Mesenchymal stem cell (in vitro differentiated cells and primary cell): ENCODE measurements around the gene CATSPERZ.

ENCODE experiments used
- DNase-seq: peaks from one replicate; pipeline ENCODE4 v3.0.0-alpha.2; 2013
- H2AFZ ChIP-seq: one replicate; pipeline ENCODE4 v1.6.1; 2013; ENCODE audit warnings: low read depth, mild to moderate bottlenecking, control low read depth, inconsistent platforms, low read length, moderate library complexity
- H2AK5ac ChIP-seq: 2 replicates; pipeline ENCODE4 v1.6.1; 2013; ENCODE audit warnings: low read length, moderate library complexity, mild to moderate bottlenecking, inconsistent platforms; ENCODE audit not compliant: severe bottlenecking
- H2BK120ac ChIP-seq: one replicate; pipeline ENCODE4 v1.6.1; 2013; ENCODE audit warnings: low read depth, mild to moderate bottlenecking, inconsistent platforms, low read length, moderate library complexity
- H2BK12ac ChIP-seq, 2 experiments: one replicate each; pipeline ENCODE4 v1.6.1; 2013; ENCODE audit warnings: inconsistent platforms in 2 of 2, low read length in 2 of 2, mild to moderate bottlenecking in 2 of 2, moderate library complexity in 2 of 2, control low read depth in 1 of 2
- H2BK15ac ChIP-seq: one replicate; pipeline ENCODE4 v1.6.1; 2013; ENCODE audit warnings: mild to moderate bottlenecking, low read depth, inconsistent platforms; ENCODE audit not compliant: poor library complexity, severe bottlenecking
- H2BK5ac ChIP-seq: 2 replicates; pipeline ENCODE4 v1.6.1; 2013; ENCODE audit warnings: low read depth, mild to moderate bottlenecking, low read length, control low read depth, inconsistent platforms; ENCODE audit not compliant: poor library complexity, severe bottlenecking
- H3K14ac ChIP-seq, 2 experiments: one replicate each; pipeline ENCODE4 v1.6.1; 2013; ENCODE audit warnings: inconsistent platforms in 2 of 2, low read length in 2 of 2, control low read depth in 1 of 2, mild to moderate bottlenecking in 1 of 2, moderate library complexity in 1 of 2
- H3K18ac ChIP-seq, 2 experiments: one replicate each; pipeline ENCODE4 v1.6.1; 2013; ENCODE audit warnings: inconsistent platforms in 2 of 2, low read length in 2 of 2, control low read depth in 1 of 2, low read depth in 1 of 2, mild to moderate bottlenecking in 1 of 2
- H3K23ac ChIP-seq, 2 experiments: one replicate each; pipeline ENCODE4 v1.6.1; 2013; ENCODE audit warnings: inconsistent platforms in 2 of 2, low read length in 2 of 2, mild to moderate bottlenecking in 2 of 2, moderate library complexity in 2 of 2, control low read depth in 1 of 2
- H3K27ac ChIP-seq: 2 replicates; pipeline ENCODE4 v1.5.1; 2013; ENCODE audit warnings: mild to moderate bottlenecking, moderate library complexity, low read length, control low read depth, inconsistent platforms; ENCODE audit not compliant: poor library complexity, severe bottlenecking
- H3K27me3 ChIP-seq, 2 experiments: 2 replicates each; pipeline versions ENCODE4 v1.6.1 to v1.7.0; 2013; ENCODE audit warnings: low read length in 2 of 2, mild to moderate bottlenecking in 2 of 2, moderate library complexity in 2 of 2, control low read depth in 1 of 2, inconsistent platforms in 1 of 2; ENCODE audit not compliant: control insufficient read depth in 1 of 2, insufficient read depth in 1 of 2
- H3K36me3 ChIP-seq, 2 experiments: 2 replicates each; pipeline versions ENCODE4 v1.6.1 to v1.7.0; 2013; ENCODE audit warnings: low read length in 2 of 2, control low read depth in 1 of 2, inconsistent platforms in 1 of 2, low read depth in 1 of 2, mild to moderate bottlenecking in 1 of 2; ENCODE audit not compliant: insufficient read depth in 2 of 2, control insufficient read depth in 1 of 2
- H3K4ac ChIP-seq, 2 experiments: one replicate each; pipeline ENCODE4 v1.6.1; 2013; ENCODE audit warnings: inconsistent platforms in 2 of 2, low read length in 2 of 2, mild to moderate bottlenecking in 2 of 2, moderate library complexity in 2 of 2, control low read depth in 1 of 2, low read depth in 1 of 2
- H3K4me1 ChIP-seq: 2 replicates; pipeline ENCODE4 v1.6.1; 2013; ENCODE audit warnings: low read depth, low read length, control low read depth; ENCODE audit not compliant: control insufficient read depth, insufficient read depth
- H3K4me2 ChIP-seq: 2 replicates; pipeline ENCODE4 v1.6.1; 2013; ENCODE audit warnings: low read length, mild to moderate bottlenecking, inconsistent platforms; ENCODE audit not compliant: poor library complexity, severe bottlenecking
- H3K4me3 ChIP-seq, 2 experiments: 2 replicates each; pipeline versions ENCODE4 v1.5.1 to v1.7.0; 2013; ENCODE audit warnings: low read length in 2 of 2, mild to moderate bottlenecking in 2 of 2, control low read depth in 1 of 2, low read depth in 1 of 2; ENCODE audit not compliant: insufficient read depth in 1 of 2
- H3K79me1 ChIP-seq: replicated peaks from 2 replicates; pipeline ENCODE4 v1.6.1; 2013; ENCODE audit warnings: mild to moderate bottlenecking, control low read depth, low read length, inconsistent platforms; ENCODE audit not compliant: poor library complexity, severe bottlenecking
- H3K9ac ChIP-seq: 2 replicates; pipeline ENCODE4 v1.7.0; 2013; ENCODE audit warnings: mild to moderate bottlenecking, low read length, moderate library complexity
- H3K9me3 ChIP-seq: 2 replicates; pipeline ENCODE4 v1.7.0; 2013; ENCODE audit warnings: mild to moderate bottlenecking, low read length; ENCODE audit not compliant: control insufficient read depth
- H4K8ac ChIP-seq: one replicate; pipeline ENCODE4 v1.6.1; 2013; ENCODE audit warnings: inconsistent platforms, mild to moderate bottlenecking, low read length, moderate library complexity
- H4K91ac ChIP-seq: one replicate; pipeline ENCODE4 v1.6.1; 2013; ENCODE audit warnings: mild to moderate bottlenecking, low read length, inconsistent platforms
- WGBS: methylation state at CpG from one replicate; pipeline ENCODE4 v1.1.7; 2013; ENCODE audit warnings: mixed read lengths; 5-methylcytosine and 5-hydroxymethylcytosine counted together

Gene CATSPERZ

GRCh38 chr11:64298966-64299846 is 952 bp upstream of the CATSPERZ start:
- H4K91ac ChIP-seq: peak overlapping the region; percentile 34
- H3K9ac ChIP-seq: peak overlapping the region; percentile 75
- peak overlapping the region in 1 of 2 experiments; percentile 53 for H3K14ac ChIP-seq
- peak overlapping the region; percentile 75 for H3K4me2 ChIP-seq
- H2AK5ac ChIP-seq: no peak overlapping the region
- H3K79me1 ChIP-seq: no peaks in the 10 kb centered on the region
- H3K4me3 ChIP-seq: peak overlapping the region; percentile 39 to 67
- H3K27me3 ChIP-seq: peaks cover 61 to 62% of the 10 kb centered on the region in 2 experiments
- peak overlapping the region; percentile 12 for H4K8ac ChIP-seq
- H2BK12ac ChIP-seq: peak overlapping the region in 1 of 2 experiments; percentile 25
- peaks cover 23% of the 10 kb centered on the region for H3K4me1 ChIP-seq
- H3K4ac ChIP-seq: peak overlapping the region in 1 of 2 experiments; percentile 43
- H3K27ac ChIP-seq: no peak overlapping the region
- no peak overlapping the region for H2BK120ac ChIP-seq
- no peak for DNase-seq
- no peaks in the 10 kb centered on the region for H3K9me3 ChIP-seq
- peak overlapping the region in 1 of 2 experiments; percentile 9 for H3K23ac ChIP-seq
- H3K18ac ChIP-seq: no peak overlapping the region
- 3% methylated on average over 52 of the region's 60 CpGs for WGBS
- peak overlapping the region; percentile 55 for H2BK15ac ChIP-seq
- no peak overlapping the region for H2BK5ac ChIP-seq
- H3K36me3 ChIP-seq: no peaks in the 10 kb centered on the region
- no peak overlapping the region for H2AFZ ChIP-seq

- no peak for DNase-seq
- Histone ChIP-seq H3K27ac (no peak overlapping the region), H3K4me2 (no peak overlapping the region), H4K91ac (no peak overlapping the region), H2AFZ (no peak overlapping the region), H3K9me3 (no peaks in the 10 kb centered on the region), H3K36me3 (no peaks in the 10 kb centered on the region), H3K4me1 (peaks cover 37% of the 10 kb centered on the region), H2BK12ac (no peak overlapping the region), H3K23ac (no peak overlapping the region), H2BK15ac (peak overlapping the region; percentile 57), H3K4ac (no peak overlapping the region), H3K27me3 (peaks cover 21 to 22% of the 10 kb centered on the region in 2 experiments), H3K4me3 (no peak overlapping the region), H3K18ac (peak overlapping the region in 1 of 2 experiments; percentile 62), H2BK5ac (no peak overlapping the region), H2AK5ac (peak overlapping the region; percentile 49), H3K14ac (peak overlapping the region in 1 of 2 experiments; percentile 92), H3K79me1 (peaks cover 11% of the 10 kb centered on the region), H3K9ac (peak overlapping the region; percentile 90), H2BK120ac (no peak overlapping the region), H4K8ac (no peak overlapping the region)
- WGBS: 94% methylated on average over 12 of the region's 13 CpGs
These were observed 3.2 kb downstream of the CATSPERZ start for GRCh38 chr11:64303109-64304031.

- Histone ChIP-seq H2BK12ac (peak overlapping the region in 1 of 2 experiments; percentile 64), H3K14ac (peak overlapping the region in 1 of 2 experiments; percentile 92), H2BK120ac (no peak overlapping the region), H2AK5ac (peak overlapping the region; percentile 49), H3K27ac (no peak overlapping the region), H2BK15ac (no peak overlapping the region), H3K23ac (no peak overlapping the region), H2AFZ (no peak overlapping the region), H3K9ac (peak overlapping the region; percentile 90), H3K4me1 (peaks cover 37% of the 10 kb centered on the region), H3K18ac (peak overlapping the region in 1 of 2 experiments; percentile 62), H3K79me1 (peaks cover 13% of the 10 kb centered on the region), H3K36me3 (no peaks in the 10 kb centered on the region), H2BK5ac (no peak overlapping the region), H3K4ac (no peak overlapping the region), H4K91ac (no peak overlapping the region), H4K8ac (peak overlapping the region; percentile 16), H3K4me3 (peak overlapping the region in 1 of 2 experiments; percentile 80), H3K9me3 (no peaks in the 10 kb centered on the region), H3K27me3 (peaks cover 15 to 17% of the 10 kb centered on the region in 2 experiments), H3K4me2 (no peak overlapping the region)
- DNase-seq: no peak
- WGBS: 41% methylated on average over 4 of the region's 5 CpGs
These were observed 3.8 kb downstream of the CATSPERZ start for GRCh38 chr11:64304032-64304315.
